Left ventricle myocardium inferior (tissue), 1 donor: ENCODE results near the gene SEMA4B. TPM values are rescaled to one million over a fixed set of nuclear protein-coding genes. Genes with fewer than 3 reads are reported as not detected.

Source experiments
- DNase-seq: peaks from one replicate; pipeline ENCODE4 v3.0.0-alpha.2; 2020
- H3K27ac ChIP-seq: fragments of 200-600 bp; replicated peaks from 2 replicates; pipeline ENCODE4 v1.8.0; 2021
- H3K27me3 ChIP-seq: fragments of 200-600 bp; 2 replicates; pipeline ENCODE4 v1.8.0; 2021; ENCODE audit warnings: low read depth
- H3K36me3 ChIP-seq: fragments of 200-600 bp; 2 replicates; pipeline ENCODE4 v1.8.0; 2021
- H3K4me1 ChIP-seq: fragments of 200-600 bp; 2 replicates; pipeline ENCODE4 v1.8.0; 2021
- H3K4me3 ChIP-seq: fragments of 200-600 bp; 2 replicates; pipeline ENCODE4 v1.8.0; 2021; ENCODE audit warnings: mild to moderate bottlenecking, moderate library complexity
- H3K9me3 ChIP-seq: fragments of 200-600 bp; replicated peaks from 2 replicates; pipeline ENCODE4 v1.8.0; 2021
- intact Hi-C: fragments of 100-400 bp; cut with micrococcal nuclease; formaldehyde crosslinking; loops from one replicate; pipeline ENCODE4 v1.11.0; 2022
- total RNA-seq: library from RNA; stranded (reverse); fragmentation: NEBNext Ultra II Directional; extraction: Animal tissue kit (Norgen Biotek cat#: 25700); gene quantifications from one replicate; pipeline ENCODE4 v1.2.1, GENCODE V29; 2021
- TF ChIP-seq, protein P1 (sequence below): fragments of 200-600 bp; IDR thresholded peaks from 2 replicates; pipeline ENCODE4 v1.8.0; 2021; ENCODE audit warnings: antibody characterized with exemption, mild to moderate bottlenecking, borderline replicate concordance
- donor health status: DM: no; HTN: yes; CAD: no; lungs with severe emphysema.

Gene SEMA4B
- total RNA-seq, 1 donor from 2014 or later: 22.7 TPM

- Histone ChIP-seq H3K36me3 (peaks cover 68% of the 10 kb centered on the region), H3K27ac (no peak overlapping the region), H3K27me3 (no peaks in the 10 kb centered on the region), H3K9me3 (no peaks in the 10 kb centered on the region), H3K4me1 (peaks cover 14% of the 10 kb centered on the region), H3K4me3 (no peak overlapping the region)
- TF ChIP-seq, protein P1, sequence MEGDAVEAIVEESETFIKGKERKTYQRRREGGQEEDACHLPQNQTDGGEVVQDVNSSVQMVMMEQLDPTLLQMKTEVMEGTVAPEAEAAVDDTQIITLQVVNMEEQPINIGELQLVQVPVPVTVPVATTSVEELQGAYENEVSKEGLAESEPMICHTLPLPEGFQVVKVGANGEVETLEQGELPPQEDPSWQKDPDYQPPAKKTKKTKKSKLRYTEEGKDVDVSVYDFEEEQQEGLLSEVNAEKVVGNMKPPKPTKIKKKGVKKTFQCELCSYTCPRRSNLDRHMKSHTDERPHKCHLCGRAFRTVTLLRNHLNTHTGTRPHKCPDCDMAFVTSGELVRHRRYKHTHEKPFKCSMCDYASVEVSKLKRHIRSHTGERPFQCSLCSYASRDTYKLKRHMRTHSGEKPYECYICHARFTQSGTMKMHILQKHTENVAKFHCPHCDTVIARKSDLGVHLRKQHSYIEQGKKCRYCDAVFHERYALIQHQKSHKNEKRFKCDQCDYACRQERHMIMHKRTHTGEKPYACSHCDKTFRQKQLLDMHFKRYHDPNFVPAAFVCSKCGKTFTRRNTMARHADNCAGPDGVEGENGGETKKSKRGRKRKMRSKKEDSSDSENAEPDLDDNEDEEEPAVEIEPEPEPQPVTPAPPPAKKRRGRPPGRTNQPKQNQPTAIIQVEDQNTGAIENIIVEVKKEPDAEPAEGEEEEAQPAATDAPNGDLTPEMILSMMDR: no peak
- no peak for DNase-seq
- intact Hi-C loops: no loop called here
These were observed 21.4 kb downstream of the SEMA4B start for GRCh38 chr15:90222547-90222946.

GRCh38 chr15:90223441-90224165 lies 22.5 kb downstream of the SEMA4B start:
- H3K36me3 ChIP-seq: peaks cover 71% of the 10 kb centered on the region
- H3K4me1 ChIP-seq: peaks cover 19% of the 10 kb centered on the region
- intact Hi-C loops: no loop called here
- H3K4me3 ChIP-seq: no peak overlapping the region
- TF ChIP-seq, protein P1: no peak
- no peak for DNase-seq
- no peaks in the 10 kb centered on the region for H3K9me3 ChIP-seq
- H3K27me3 ChIP-seq: no peaks in the 10 kb centered on the region
- no peak overlapping the region for H3K27ac ChIP-seq

DNA sequence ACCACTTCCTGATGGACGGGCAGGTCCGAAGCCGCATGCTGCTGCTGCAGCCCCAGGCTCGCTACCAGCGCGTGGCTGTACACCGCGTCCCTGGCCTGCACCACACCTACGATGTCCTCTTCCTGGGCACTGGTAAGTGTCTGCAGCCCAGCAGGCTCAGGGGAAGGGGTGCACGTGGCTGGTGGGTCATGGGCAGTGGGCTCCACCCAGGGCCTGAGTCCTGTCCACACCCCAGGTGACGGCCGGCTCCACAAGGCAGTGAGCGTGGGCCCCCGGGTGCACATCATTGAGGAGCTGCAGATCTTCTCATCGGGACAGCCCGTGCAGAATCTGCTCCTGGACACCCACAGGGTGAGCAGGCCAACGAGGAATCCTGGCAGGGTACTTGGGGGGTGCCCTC lies 23.9 kb downstream of the SEMA4B start:
- Histone ChIP-seq H3K4me3 (no peak overlapping the region), H3K27ac (no peak overlapping the region), H3K36me3 (peaks cover 84% of the 10 kb centered on the region), H3K27me3 (no peaks in the 10 kb centered on the region), H3K9me3 (no peaks in the 10 kb centered on the region), H3K4me1 (peaks cover 32% of the 10 kb centered on the region)
- intact Hi-C loops: no loop called here
- no peak for DNase-seq
- TF ChIP-seq, protein P1: no peak

DNA sequence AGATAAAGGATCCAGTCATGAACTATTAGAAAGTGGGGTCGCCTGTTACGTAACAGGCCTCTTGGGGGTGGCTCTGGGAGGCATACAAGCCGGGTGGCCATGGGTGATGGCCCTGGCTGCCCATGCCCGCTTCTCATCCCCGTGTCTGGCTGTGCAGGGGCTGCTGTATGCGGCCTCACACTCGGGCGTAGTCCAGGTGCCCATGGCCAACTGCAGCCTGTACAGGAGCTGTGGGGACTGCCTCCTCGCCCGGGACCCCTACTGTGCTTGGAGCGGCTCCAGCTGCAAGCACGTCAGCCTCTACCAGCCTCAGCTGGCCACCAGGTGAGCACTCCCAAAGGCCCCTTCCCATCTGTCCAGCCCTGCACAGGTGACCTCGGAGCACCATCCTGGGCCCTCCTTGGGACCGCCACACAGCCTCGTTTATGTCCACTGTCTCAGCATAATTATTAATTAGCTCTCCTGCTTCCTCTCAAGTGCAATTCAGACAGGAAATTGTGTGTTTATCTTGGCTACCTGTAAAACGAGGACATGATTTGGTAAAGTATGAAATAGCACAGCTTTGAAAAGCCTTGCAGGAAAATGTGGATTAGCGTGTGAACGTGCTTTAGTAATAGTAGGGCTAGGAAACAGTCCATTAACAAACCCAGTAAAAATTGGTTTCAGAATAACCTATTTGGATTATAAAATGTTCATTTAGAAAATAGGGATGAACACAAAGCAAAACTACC lies 24.5 kb downstream of the SEMA4B start:
- H3K27me3 ChIP-seq: no peaks in the 10 kb centered on the region
- no peak overlapping the region for H3K27ac ChIP-seq
- H3K9me3 ChIP-seq: no peaks in the 10 kb centered on the region
- H3K36me3 ChIP-seq: peaks cover 90% of the 10 kb centered on the region
- H3K4me3 ChIP-seq: no peak overlapping the region
- peaks cover 35% of the 10 kb centered on the region for H3K4me1 ChIP-seq
- intact Hi-C loops: no loop called here
- TF ChIP-seq, protein P1: no peak
- DNase-seq: no peak

- Histone ChIP-seq H3K9me3 (no peaks in the 10 kb centered on the region), H3K36me3 (peaks cover 94% of the 10 kb centered on the region), H3K27ac (no peak overlapping the region), H3K27me3 (no peaks in the 10 kb centered on the region), H3K4me1 (peaks cover 41% of the 10 kb centered on the region), H3K4me3 (no peak overlapping the region)
- TF ChIP-seq, protein P1: no peak
- no peak for DNase-seq
- intact Hi-C loops: no loop called here
These were observed 26.2 kb downstream of the SEMA4B start for GRCh38 chr15:90227336-90227735.
